Retinal pigment epithelial cell (primary cell): ENCODE results near the gene KLHDC10.

Experiments
- DNase-seq: peaks from one replicate; pipeline ENCODE4 v3.0.0-alpha.2; 2010; ENCODE audit warnings: low read depth
- H3K4me3 ChIP-seq: 2 replicates; pipeline ENCODE4 v1.5.1; 2011; ENCODE audit warnings: mild to moderate bottlenecking, low read length, control low read depth, moderate library complexity
- CTCF ChIP-seq: conservative IDR thresholded peaks from 2 replicates; pipeline ENCODE4 v1.5.1; 2011; ENCODE audit warnings: low read depth, low read length, control low read depth, inconsistent platforms

The KLHDC10 gene

GRCh38 chr7:130095812-130096211 is 25.5 kb downstream of the KLHDC10 start:
- TF ChIP-seq CTCF = no peak
- no peak overlapping the region for H3K4me3 ChIP-seq
- DNase-seq = no peak

- peak; percentile 55 for TF ChIP-seq CTCF
- DNase-seq = no peak
- no peak overlapping the region for H3K4me3 ChIP-seq
Measured at GRCh38 chr7:130096243-130096827, 26.0 kb downstream of the KLHDC10 start.

GRCh38 chr7:130099331-130099730 is 29.0 kb downstream of the KLHDC10 start:
- DNase-seq = no peak
- TF ChIP-seq CTCF = no peak
- no peak overlapping the region for H3K4me3 ChIP-seq

GRCh38 chr7:130102588-130102987 is 32.3 kb downstream of the KLHDC10 start:
- no peak for TF ChIP-seq CTCF
- DNase-seq = no peak
- no peak overlapping the region for H3K4me3 ChIP-seq

- no peak for TF ChIP-seq CTCF
Measured at GRCh38 chr7:130107949-130108674, 37.8 kb downstream of the KLHDC10 start.

GRCh38 chr7:130108809-130109208 is 38.5 kb downstream of the KLHDC10 start:
- no peak overlapping the region for H3K4me3 ChIP-seq
- no peak for TF ChIP-seq CTCF
- DNase-seq = no peak

More at GRCh38 chr7:130107949-130108674, 37.8 kb downstream of the KLHDC10 start:
- no peak for DNase-seq
- H3K4me3 ChIP-seq = no peak overlapping the region

- no peak for TF ChIP-seq CTCF
- no peak for DNase-seq
- H3K4me3 ChIP-seq = no peak overlapping the region
Measured at GRCh38 chr7:130112093-130112492, 41.8 kb downstream of the KLHDC10 start.
